Measurements from ENCODE around the gene PATJ. TPM values are rescaled to one million over a fixed set of nuclear protein-coding genes. Genes with fewer than 3 reads are reported as not detected.

Gene PATJ
- total and polyA plus RNA-seq, 2 donors (not counting 1 experiment from before 2014, with no cell fraction given), result 8.0 to 45.3 TPM

- Mint-ChIP-seq H3K9me3 (ENCODE audit: insufficient read depth) (no peaks in the 10 kb centered on the region), H3K27ac (no peak overlapping the region), H3K27me3 (no peaks in the 10 kb centered on the region), H3K4me3 (no peak overlapping the region), H3K4me1 (no peaks in the 10 kb centered on the region)
- POLR2A ChIA-PET, result no interaction called here
- H3K4me2 ChIP-seq (replicated peaks; ENCODE audit: low read depth, low read length, poor library complexity, severe bottlenecking), result no peak overlapping the region
- H3K27me3 ChIP-seq (replicated peaks in 1 of 4; ENCODE audit: control extremely low read depth in 1 of 4, control insufficient read depth in 3 of 4, insufficient read depth in 4 of 4, low read length in 3 of 4), result no peaks in the 10 kb centered on the region
- H2AFZ ChIP-seq (ENCODE audit: insufficient read depth, low read depth, low read length, poor library complexity, severe bottlenecking), result no peak overlapping the region
- H3K4me3 ChIP-seq (ENCODE audit: control extremely low read depth in 1 of 5, extremely low read depth in 1 of 5, insufficient read depth in 1 of 5, low read depth in 2 of 5, low read length in 4 of 5), result no peak overlapping the region
- H3K79me2 ChIP-seq (ENCODE audit: control insufficient read depth, insufficient read depth, low read length), result no peaks in the 10 kb centered on the region
- CTCF ChIA-PET, result interaction anchor here (0.5 kb wide), 1 partner anchor 151 kb away, joined by 3 read pairs; no protein-coding TSS in a partner anchor
- no peaks in the 10 kb centered on the region for H3K36me3 ChIP-seq (replicated peaks in 1 of 2; ENCODE audit: control extremely low read depth in 1 of 2, control insufficient read depth in 1 of 2, extremely low read depth in 1 of 2, insufficient read depth in 2 of 2, low read length in 1 of 2)
- no peak for DNase-seq
- H3K27ac ChIP-seq (ENCODE audit: low read length in 2 of 2), result no peak overlapping the region
- H3K9ac ChIP-seq (ENCODE audit: low read length), result no peak overlapping the region
- TF ChIP-seq EZH2 (IDR thresholded peaks at IDR 0.05; ENCODE audit: borderline replicate concordance, insufficient read depth, low read depth, low read length, poor library complexity, severe bottlenecking) (no peak), CTCF (IDR thresholded peaks at IDR 0.05) (no peak)
- ATAC-seq (ENCODE audit: low read depth), result no peak
- no peaks in the 10 kb centered on the region for H3K4me1 ChIP-seq (ENCODE audit: control insufficient read depth in 2 of 2, insufficient read depth in 2 of 2, low read length in 2 of 2)
- no peaks in the 10 kb centered on the region for H3K9me3 ChIP-seq (ENCODE audit: control extremely low read depth in 1 of 3, control insufficient read depth in 2 of 3, insufficient read depth in 1 of 3, low read length in 2 of 3)
- WGBS (ENCODE audit: insufficient coverage), result no CpG with 5 or more reads among the region's 3 CpGs
- intact Hi-C loops (cut with micrococcal nuclease), result no loop called here
- H4K20me1 ChIP-seq (ENCODE audit: control insufficient read depth, insufficient read depth, low read length, poor library complexity, severe bottlenecking), result no peaks in the 10 kb centered on the region
These were observed 73.9 kb downstream of the PATJ start for GRCh38 chr1:61816191-61816590.

- no peaks in the 10 kb centered on the region for H3K79me2 ChIP-seq (ENCODE audit: control insufficient read depth, insufficient read depth, low read length)
- no peaks in the 10 kb centered on the region for H3K4me1 ChIP-seq (ENCODE audit: control insufficient read depth in 2 of 2, insufficient read depth in 2 of 2, low read length in 2 of 2)
- Mint-ChIP-seq H3K27ac (no peak overlapping the region), H3K4me1 (no peaks in the 10 kb centered on the region), H3K27me3 (no peaks in the 10 kb centered on the region), H3K4me3 (no peak overlapping the region), H3K9me3 (ENCODE audit: insufficient read depth) (no peaks in the 10 kb centered on the region)
- H3K36me3 ChIP-seq (replicated peaks in 1 of 2; ENCODE audit: control extremely low read depth in 1 of 2, control insufficient read depth in 1 of 2, extremely low read depth in 1 of 2, insufficient read depth in 2 of 2, low read length in 1 of 2), result peaks cover 0 to 12% of the 10 kb centered on the region in 2 experiments
- no peak overlapping the region for H3K4me3 ChIP-seq (ENCODE audit: control extremely low read depth in 1 of 5, extremely low read depth in 1 of 5, insufficient read depth in 1 of 5, low read depth in 2 of 5, low read length in 4 of 5)
- no peak overlapping the region for H3K27ac ChIP-seq (ENCODE audit: low read length in 2 of 2)
- H2AFZ ChIP-seq (ENCODE audit: insufficient read depth, low read depth, low read length, poor library complexity, severe bottlenecking), result no peak overlapping the region
- ATAC-seq (ENCODE audit: low read depth), result no peak
- CTCF ChIA-PET, result interaction anchor here (0.6 kb wide), 1 partner anchor 19 kb away, joined by 3 read pairs; no protein-coding TSS in a partner anchor
- POLR2A ChIA-PET, result no interaction called here
- no peak overlapping the region for H3K9ac ChIP-seq (ENCODE audit: low read length)
- H4K20me1 ChIP-seq (ENCODE audit: control insufficient read depth, insufficient read depth, low read length, poor library complexity, severe bottlenecking), result no peaks in the 10 kb centered on the region
- no CpG with 5 or more reads among the region's 1 CpG for WGBS (ENCODE audit: insufficient coverage)
- H3K4me2 ChIP-seq (replicated peaks; ENCODE audit: low read depth, low read length, poor library complexity, severe bottlenecking), result no peak overlapping the region
- no peaks in the 10 kb centered on the region for H3K9me3 ChIP-seq (ENCODE audit: control extremely low read depth in 1 of 3, control insufficient read depth in 2 of 3, insufficient read depth in 1 of 3, low read length in 2 of 3)
- no peak for TF ChIP-seq EZH2 (IDR thresholded peaks at IDR 0.05; ENCODE audit: borderline replicate concordance, insufficient read depth, low read depth, low read length, poor library complexity, severe bottlenecking)
- no peak for TF ChIP-seq CTCF (IDR thresholded peaks at IDR 0.05)
- no peak for DNase-seq
- H3K27me3 ChIP-seq (replicated peaks in 1 of 4; ENCODE audit: control extremely low read depth in 1 of 4, control insufficient read depth in 3 of 4, insufficient read depth in 4 of 4, low read length in 3 of 4), result no peaks in the 10 kb centered on the region
- intact Hi-C loops (cut with micrococcal nuclease), result no loop called here
These were observed 76.7 kb downstream of the PATJ start for GRCh38 chr1:61818992-61819391.
